GM21360 (cell line): Measurements from ENCODE around the gene KRTAP15-1.

Experiments used
- ATAC-seq: cut with Tn5 transposase; IDR thresholded peaks from one replicate; pipeline ENCODE4 v1.9.1; 2021; ENCODE audit warnings: mild to moderate bottlenecking, moderate library complexity; ENCODE audit not compliant: unreplicated experiment

The KRTAP15-1 gene

GRCh38 chr21:30486180-30486579 lies 46.1 kb downstream of the KRTAP15-1 start:
- ATAC-seq: no peak

GRCh38 chr21:30487336-30487735 lies 47.3 kb downstream of the KRTAP15-1 start, which contains the start of gene KRTAP19-2:
TSS of gene KRTAP19-2 (minus strand) at chr21:30487436. CDS start at chr21:30487348, 88 bp downstream.
- no peak for ATAC-seq
